Right lobe of liver (tissue), 6 donors: ENCODE results near the gene CIAO1. TPM values are rescaled to one million over a fixed set of nuclear protein-coding genes. Genes with fewer than 3 reads are reported as not detected.
A peak's percentile ranks its signal among the peaks of the same experiment; 100 is the strongest.
"Not testable (repeated sequence)": the region's sequence is repeated elsewhere in the genome, so short reads cannot be mapped to it uniquely, and the experiment has no call there.

ENCODE experiments used
- ATAC-seq, 4 donors: fragments of 200-7000 bp; cut with Tn5 transposase; one replicate each; pipeline ENCODE4 v1.9.1; 2020; ENCODE audit warnings: mild to moderate bottlenecking in 4 of 4, moderate library complexity in 4 of 4
- DNase-seq, 3 donors: peaks; one replicate each; pipeline ENCODE4 v3.0.0-alpha.2; 2020
- H3K27ac ChIP-seq, 3 donors: fragments of 200-600 bp; one replicate each; pipeline ENCODE4 v1.8.0; 2022
- H3K27me3 ChIP-seq, 2 donors: fragments of 200-600 bp; one replicate each; pipeline ENCODE4 v1.8.0; 2022
- H3K36me3 ChIP-seq, 4 donors: fragments of 200-600 bp; sonication (generic) in 1 of 4; one replicate each; pipeline versions ENCODE4 v1.5.1 to v1.8.0; 2017 to 2022; ENCODE audit warnings: control low read depth in 1 of 4
- H3K4me1 ChIP-seq, 4 donors: fragments of 200-600 bp; sonication (generic) in 1 of 4; one replicate each; pipeline versions ENCODE4 v1.5.1 to v1.8.0; 2017 to 2022; ENCODE audit warnings: control low read depth in 1 of 4
- H3K4me3 ChIP-seq, 3 donors: fragments of 200-600 bp; one replicate each; pipeline ENCODE4 v1.8.0; 2022
- H3K9me3 ChIP-seq, 4 donors: fragments of 200-600 bp; sonication (generic) in 1 of 4; one replicate each; pipeline versions ENCODE4 v1.5.1 to v1.8.0; 2017 to 2022; ENCODE audit warnings: control low read depth in 1 of 4
- POLR2A ChIP-seq: fragments of 450-650 bp; IDR thresholded peaks from one replicate; pipeline ENCODE4 v1.6.1; 2017; ENCODE audit warnings: antibody characterized with exemption, mild to moderate bottlenecking
- WGBS: methylation state at CpG from one replicate; pipeline ENCODE4 v1.1.6; 2018; ENCODE audit warnings: low coverage, low lambda C conversion rate; ENCODE audit not compliant: insufficient coverage; ENCODE audit errors: missing lambda C conversion rate; 5-methylcytosine and 5-hydroxymethylcytosine counted together
- intact Hi-C, 2 donors: fragments of 100-400 bp; cut with DNase I; formaldehyde crosslinking; loops; one replicate each; pipeline versions ENCODE4 v1.11.2 to v1.14.1; 2022
- long read RNA-seq: library from polyadenylated mRNA; unstranded; transcript quantifications from one replicate; pipeline ENCODE4 v2.0.0, GENCODE V29; 2019
- total RNA-seq, 6 experiments: library from RNA; depleted of rRNA in 2 of 6; stranded (reverse); fragments of >200 nt in 2 of 6; fragmentation: NEBNext Ultra II Directional in 3 of 6; extraction: Animal tissue kit (Norgen Biotek cat#: 25700) in 3 of 6; gene quantifications; one replicate each; pipeline versions ENCODE4 v1.1.0 to v1.2.4, GENCODE V29; 2016 to 2023
- TF ChIP-seq, protein P1 (sequence below), 4 donors: fragments of 200-600 bp in 3 of 4; fragments of 450-650 bp in 1 of 4; IDR thresholded peaks; one replicate each; pipeline versions ENCODE4 v1.5.1 to v1.8.0; 2016 to 2022; ENCODE audit warnings: antibody characterized with exemption in 4 of 4, mild to moderate bottlenecking in 2 of 4
- donor health status: DM: no; HTN: yes; CAD: no.
- donor health status: DM: no; HTN: no; CAD: no.
- donor health status: DM: no; HTN: no; CAD: no.
- donor health status: DM: no; HTN: yes; CAD: no.
- donor health status: DM: no; HTN: yes; CAD: no.

Gene CIAO1
- total RNA-seq, result 10 to 100 TPM; 39.8 to 80.3 (median 45.0) TPM
- long read RNA-seq, transcript CIAO1-203 (7 exons, 1,533 nt), result major isoform, 14 of 17 reads
- long read RNA-seq, partial matches to known transcripts, result 2 of 17 reads
- long read RNA-seq, other reads (novel, unspliced or antisense), result 1 of 17 reads

DNA sequence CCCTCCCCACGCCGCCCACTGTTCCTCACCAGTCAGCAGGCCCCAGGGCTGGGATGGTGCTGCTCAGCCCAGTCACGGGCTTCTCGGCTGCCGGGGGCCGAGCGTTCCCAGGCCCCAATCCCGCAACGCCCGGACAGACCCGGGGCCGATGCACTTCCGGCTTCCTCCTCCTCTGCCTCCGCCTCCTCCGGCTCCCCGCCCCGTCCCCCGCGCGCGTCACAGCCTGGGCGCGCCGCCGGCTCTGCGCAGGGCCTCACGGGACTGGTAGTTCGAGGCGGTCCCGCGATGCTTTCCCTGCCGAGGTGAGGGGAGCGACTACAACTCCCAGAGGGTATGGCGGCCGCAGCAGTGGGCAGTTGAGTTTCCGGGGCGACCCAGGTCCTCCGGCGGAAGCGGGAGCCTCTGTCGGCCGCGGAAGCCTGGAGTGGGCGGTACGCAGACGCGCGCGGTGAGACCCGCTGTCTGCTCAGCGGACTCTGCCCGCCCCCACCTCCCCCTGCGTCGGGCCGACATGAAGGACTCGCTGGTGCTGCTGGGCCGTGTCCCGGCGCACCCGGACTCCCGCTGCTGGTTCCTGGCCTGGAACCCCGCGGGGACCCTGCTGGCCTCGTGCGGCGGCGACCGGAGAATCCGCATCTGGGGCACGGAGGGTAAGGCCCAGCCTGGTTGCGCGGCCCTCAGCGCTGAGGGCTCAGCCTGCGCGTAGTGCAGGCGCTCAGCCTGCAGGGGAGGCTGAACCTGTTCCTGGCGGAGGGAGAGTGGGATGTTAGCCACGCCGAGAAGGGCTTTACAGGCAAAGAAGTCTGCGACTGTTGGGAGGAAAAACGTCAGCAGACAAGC is at the start of gene CIAO1, which contains the start of gene TMEM127:
TSS of gene CIAO1 (plus strand) at position 386 of the 840 bp plus-strand sequence. CDS start at position 512, 126 bp downstream.
TSS of gene TMEM127 (minus strand) at position 158 of the 840 bp plus-strand sequence. CDS start 616 bp downstream, outside the sequence.
- peak; percentile 93 to 98 (median 95) for ATAC-seq

DNA sequence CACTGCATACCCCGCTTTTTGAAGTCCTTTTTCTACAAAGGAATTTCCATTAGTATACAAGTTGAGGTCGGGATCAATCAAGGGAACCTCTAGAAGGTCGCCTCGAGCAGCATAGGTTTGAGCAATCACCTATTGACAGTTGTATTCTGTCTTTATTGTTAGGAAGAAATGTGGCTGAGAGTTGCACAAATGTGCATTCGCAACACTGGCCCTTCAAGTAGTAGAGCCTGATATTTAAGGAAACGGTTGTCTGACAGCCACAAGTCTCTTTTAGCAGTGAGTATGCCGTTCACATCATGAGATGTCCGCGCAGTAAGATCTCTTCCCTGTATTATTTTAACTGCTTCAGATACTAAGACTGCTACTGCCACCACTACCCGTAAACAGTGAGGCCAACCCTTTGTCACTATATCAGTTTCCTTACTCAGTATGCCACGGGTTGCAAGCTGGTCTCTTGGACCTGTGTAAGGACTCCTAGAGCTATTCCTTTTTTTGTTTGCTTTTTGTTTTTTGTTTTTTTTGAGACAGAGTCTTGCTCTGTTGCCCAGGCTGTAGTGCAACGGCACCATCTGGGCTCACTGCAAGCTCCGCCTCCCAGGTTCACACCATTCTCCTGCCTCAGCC is 47.4 kb upstream of the CIAO1 start:
- Histone ChIP-seq H3K36me3 (no peaks in the 10 kb centered on the region), H3K9me3 (no peaks in the 10 kb centered on the region), H3K4me1 (no peaks in the 10 kb centered on the region), H3K27ac (no peak overlapping the region), H3K4me3 (no peak overlapping the region), H3K27me3 (no peaks in the 10 kb centered on the region)
- DNase-seq, result no peak
- 85% methylated on average over 12 of the region's 13 CpGs for WGBS
- intact Hi-C loops, result no loop called here
- ATAC-seq, result no peak
- TF ChIP-seq, protein P1, sequence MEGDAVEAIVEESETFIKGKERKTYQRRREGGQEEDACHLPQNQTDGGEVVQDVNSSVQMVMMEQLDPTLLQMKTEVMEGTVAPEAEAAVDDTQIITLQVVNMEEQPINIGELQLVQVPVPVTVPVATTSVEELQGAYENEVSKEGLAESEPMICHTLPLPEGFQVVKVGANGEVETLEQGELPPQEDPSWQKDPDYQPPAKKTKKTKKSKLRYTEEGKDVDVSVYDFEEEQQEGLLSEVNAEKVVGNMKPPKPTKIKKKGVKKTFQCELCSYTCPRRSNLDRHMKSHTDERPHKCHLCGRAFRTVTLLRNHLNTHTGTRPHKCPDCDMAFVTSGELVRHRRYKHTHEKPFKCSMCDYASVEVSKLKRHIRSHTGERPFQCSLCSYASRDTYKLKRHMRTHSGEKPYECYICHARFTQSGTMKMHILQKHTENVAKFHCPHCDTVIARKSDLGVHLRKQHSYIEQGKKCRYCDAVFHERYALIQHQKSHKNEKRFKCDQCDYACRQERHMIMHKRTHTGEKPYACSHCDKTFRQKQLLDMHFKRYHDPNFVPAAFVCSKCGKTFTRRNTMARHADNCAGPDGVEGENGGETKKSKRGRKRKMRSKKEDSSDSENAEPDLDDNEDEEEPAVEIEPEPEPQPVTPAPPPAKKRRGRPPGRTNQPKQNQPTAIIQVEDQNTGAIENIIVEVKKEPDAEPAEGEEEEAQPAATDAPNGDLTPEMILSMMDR (IDR thresholded peaks at IDR 0.05), result no peak
- TF ChIP-seq POLR2A, result no peak

More for the DNA sequence above, at the start of gene CIAO1, which contains the start of gene TMEM127:
- H3K4me3 ChIP-seq, result peak within 1 kb of the TSS; percentile 95 to 98 (median 97)
- no peaks in the 10 kb centered on the region for H3K9me3 ChIP-seq
- peak; percentile 99 to 100 (median 99) for DNase-seq
- peaks cover 0 to 39% (median 20%) of the 10 kb centered on the region in 4 donors for H3K4me1 ChIP-seq
- intact Hi-C loops, result no loop called here
- peaks cover 0 to 29% (median 11%) of the 10 kb centered on the region in 4 donors for H3K36me3 ChIP-seq
- H3K27ac ChIP-seq, result peak within 1 kb of the TSS; percentile 70 to 86 (median 84)
- no peaks in the 10 kb centered on the region for H3K27me3 ChIP-seq
- TF ChIP-seq POLR2A, result peak; percentile 90
- TF ChIP-seq, protein P1 (IDR thresholded peaks at IDR 0.05), result peak in 2 of 4 donors; percentile 9 to 37
- WGBS, result 0% methylated on average over 12 of the region's 81 CpGs

DNA sequence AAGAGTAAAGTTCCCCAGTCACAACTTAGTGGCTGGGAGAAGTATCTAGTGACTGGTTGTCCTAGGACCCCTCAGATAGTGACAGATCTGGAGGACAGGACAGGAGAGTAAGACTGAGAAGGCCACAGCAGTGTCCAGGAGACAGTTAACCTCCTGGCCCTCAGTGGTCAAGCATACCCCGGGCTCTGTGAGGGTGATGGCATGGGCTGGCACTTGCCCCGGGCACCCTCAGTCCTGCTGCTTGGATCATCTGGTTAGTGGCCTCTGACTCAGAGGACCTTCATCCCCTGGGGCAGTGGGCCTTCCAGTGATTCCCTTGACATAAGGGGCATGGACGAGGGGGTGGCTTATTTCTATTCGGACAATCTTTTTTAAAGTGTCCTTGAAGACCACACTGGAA is 46.1 kb upstream of the CIAO1 start:
- intact Hi-C loops, ATAC-seq: not testable (repeated sequence)
- 86% methylated on average over 2 of the region's 4 CpGs for WGBS

DNA sequence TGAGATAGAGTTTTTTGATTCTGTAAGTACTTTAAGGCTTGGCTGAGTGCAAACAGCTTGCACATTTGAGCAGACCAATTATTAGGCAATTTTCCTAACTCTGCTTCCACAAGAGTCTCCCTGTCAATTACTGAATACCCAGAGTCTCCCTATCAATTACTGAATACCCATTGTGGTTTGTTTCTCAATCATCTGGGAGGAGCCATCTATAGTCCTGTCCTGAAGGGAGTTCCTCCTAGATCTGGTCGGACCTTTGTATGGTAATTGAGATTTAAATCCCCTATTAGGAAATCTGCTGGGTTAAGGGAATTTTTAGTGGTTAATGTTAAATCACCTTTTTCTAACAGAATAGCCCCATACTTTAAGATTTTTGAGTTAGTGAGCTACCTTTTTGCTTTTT is 44.9 kb upstream of the CIAO1 start:
- ATAC-seq, H3K4me3 ChIP-seq, DNase-seq, H3K27me3 ChIP-seq, H3K36me3 ChIP-seq, H3K9me3 ChIP-seq, H3K27ac ChIP-seq, intact Hi-C loops, H3K4me1 ChIP-seq: not testable (repeated sequence)
- 75% methylated on average over 1 of the region's 1 CpG for WGBS

More for the DNA sequence above, 46.1 kb upstream of the CIAO1 start:
- H3K4me1 ChIP-seq, DNase-seq, H3K4me3 ChIP-seq, H3K27ac ChIP-seq, H3K27me3 ChIP-seq, H3K36me3 ChIP-seq, H3K9me3 ChIP-seq: not testable (repeated sequence)

DNA sequence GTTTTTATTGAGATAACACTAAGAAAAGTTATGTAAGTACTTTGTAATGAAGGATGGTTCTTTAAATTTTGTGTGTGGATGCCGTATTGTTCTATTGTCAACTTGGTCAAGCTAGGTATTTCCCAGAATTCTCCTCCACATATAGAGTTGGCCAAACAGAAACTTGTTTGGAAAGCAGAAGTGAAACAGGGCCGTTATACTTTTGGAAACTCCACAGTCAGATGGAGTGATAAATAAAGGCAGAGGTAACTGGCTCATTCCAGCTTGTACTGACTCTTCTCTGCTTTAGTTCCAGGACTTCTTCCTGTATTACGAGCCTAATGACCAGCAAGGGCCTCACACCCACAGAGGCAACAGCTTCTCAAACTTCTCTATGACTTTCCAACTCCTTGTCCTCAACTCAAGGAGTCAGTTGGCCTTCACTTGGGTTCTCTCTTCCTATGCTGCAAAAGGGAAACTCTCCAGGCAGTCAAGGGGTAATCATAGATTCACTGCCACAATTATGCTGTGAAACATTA is 41.0 kb upstream of the CIAO1 start:
- WGBS, result 57% methylated on average over 3 of the region's 3 CpGs
- H3K9me3 ChIP-seq, result no peaks in the 10 kb centered on the region
- no peaks in the 10 kb centered on the region for H3K27me3 ChIP-seq
- H3K27ac ChIP-seq, result no peak overlapping the region
- peak in 2 of 4 donors; percentile 52 to 61 for ATAC-seq
- no peak overlapping the region for H3K4me3 ChIP-seq
- TF ChIP-seq, protein P1 (IDR thresholded peaks at IDR 0.05), result no peak
- H3K4me1 ChIP-seq, result no peaks in the 10 kb centered on the region
- intact Hi-C loops, result no loop called here
- no peak for DNase-seq
- no peaks in the 10 kb centered on the region for H3K36me3 ChIP-seq
